ENCODE results near the gene SLC12A3. TPM values are rescaled to one million over a fixed set of nuclear protein-coding genes. Genes with fewer than 3 reads are reported as not detected.

SLC12A3 gene
- total RNA-seq, 1 experiment from 2014 or later = not detected

GRCh38 chr16:56941856-56942331, 76.9 kb downstream of the SLC12A3 start:
- Mint-ChIP-seq H3K9me3 (no peaks in the 10 kb centered on the region), H3K4me3 (no peak overlapping the region), H3K27me3 (ENCODE audit: low read depth) (no peaks in the 10 kb centered on the region), H3K27ac (no peak overlapping the region), H3K36me3 (peaks cover 60% of the 10 kb centered on the region), H3K4me1 (peaks cover 7% of the 10 kb centered on the region)
- TF ChIP-seq USF2 (CRISPR knock-in tag; IDR thresholded peaks at IDR 0.05) (no peak), RELA (CRISPR knock-in tag; IDR thresholded peaks at IDR 0.05; ENCODE audit: borderline replicate concordance) (no peak), MYBL2 (CRISPR knock-in tag; IDR thresholded peaks at IDR 0.05) (no peak), FOXK1 (CRISPR knock-in tag; IDR thresholded peaks at IDR 0.05) (no peak), MXD4 (CRISPR knock-in tag; IDR thresholded peaks at IDR 0.05; ENCODE audit: borderline replicate concordance) (no peak)
- ATAC-seq (no peak), DNase-seq (ENCODE audit: low spot score) (no peak)
- ChIA-PET POLR2A (interaction anchor here (0.7 kb wide), 1 partner anchor 10 kb away, joined by 4 read pairs; no protein-coding TSS in a partner anchor), CTCF (no interaction called here)

GRCh38 chr16:56943761-56944375, 78.9 kb downstream of the SLC12A3 start:
- H3K4me3 Mint-ChIP-seq = no peak overlapping the region
- peaks cover 14% of the 10 kb centered on the region for H3K4me1 Mint-ChIP-seq
- no peaks in the 10 kb centered on the region for H3K27me3 Mint-ChIP-seq (ENCODE audit: low read depth)
- ChIA-PET POLR2A (interaction anchor here (1.5 kb wide), 1 partner anchor 12 kb away, joined by 3 read pairs; the partner anchor contains the start of gene HERPUD1), CTCF (no interaction called here)
- ATAC-seq (no peak), DNase-seq (ENCODE audit: low spot score) (no peak)
- no peaks in the 10 kb centered on the region for H3K9me3 Mint-ChIP-seq
- peaks cover 42% of the 10 kb centered on the region for H3K36me3 Mint-ChIP-seq
- H3K27ac Mint-ChIP-seq = no peak overlapping the region
- TF ChIP-seq ARID4B (CRISPR knock-in tag; IDR thresholded peaks at IDR 0.05; ENCODE audit: borderline replicate concordance) = no peak
- no peak for TF ChIP-seq ZNF219 (CRISPR knock-in tag; IDR thresholded peaks at IDR 0.05; ENCODE audit: borderline replicate concordance)
- no peak for TF ChIP-seq E2F4 (CRISPR knock-in tag; IDR thresholded peaks at IDR 0.05; ENCODE audit: borderline replicate concordance, low read depth)
- TF ChIP-seq ATF6 (CRISPR knock-in tag; IDR thresholded peaks at IDR 0.05) = no peak
- TF ChIP-seq GABPB1 (CRISPR knock-in tag; IDR thresholded peaks at IDR 0.05) = no peak
- TF ChIP-seq SMAD4 (CRISPR knock-in tag; IDR thresholded peaks at IDR 0.05) = no peak
- TF ChIP-seq ZSCAN18 (CRISPR knock-in tag; IDR thresholded peaks at IDR 0.05) = no peak
- no peak for TF ChIP-seq ZNF416 (CRISPR knock-in tag; IDR thresholded peaks at IDR 0.05)
- no peak for TF ChIP-seq CREM (CRISPR knock-in tag; IDR thresholded peaks at IDR 0.05)
- TF ChIP-seq NR2C2 (CRISPR knock-in tag; IDR thresholded peaks at IDR 0.05) = no peak
- TF ChIP-seq CDX4 (CRISPR knock-in tag; IDR thresholded peaks at IDR 0.05; ENCODE audit: borderline replicate concordance) = no peak
- no peak for TF ChIP-seq ZNF425 (CRISPR knock-in tag; conservative IDR thresholded peaks at IDR 0.05)
- no peak for TF ChIP-seq CTCF (IDR thresholded peaks at IDR 0.05)

All from WTC11 (cell line).